HepG2 (cell line): ENCODE measurements around the gene PTPRE. TPM values are rescaled to one million over a fixed set of nuclear protein-coding genes. Genes with fewer than 3 reads are reported as not detected.

Experiments used
- ATAC-seq: fragments of 200-7000 bp; cut with Tn5 transposase; 3 replicates; pipeline ENCODE4 v1.9.1; 2020; ENCODE audit warnings: mild to moderate bottlenecking, moderate library complexity
- BruUV-seq: library from RNA; stranded (reverse); fragments of 400-500 nt; replicated peaks from 2 replicates; lab custom pipeline; 2021; lab: Mats Ljungman, UMichigan
- CTCF ChIA-PET: fragments of 300-600 bp; formaldehyde crosslinking; extraction: SDS; loops from one replicate; lab custom pipeline; 2021; ENCODE audit warnings: low total read pairs, inconsistent platforms, low intra/inter-chr PET ratio; lab: Yijun Ruan, JAX
- POLR2A ChIA-PET: fragments of 350-600 bp; sonication (Branson Sonifier 250); formaldehyde crosslinking; loops from one replicate; lab custom pipeline; 2020; ENCODE audit warnings: antibody characterized with exemption, inconsistent platforms; lab: Yijun Ruan, JAX
- DNase-seq: peaks from one replicate; pipeline ENCODE4 v3.0.0-alpha.2; 2015; ENCODE audit warnings: low spot score
- FAIRE-seq: peaks from 3 replicates; lab custom pipeline; 2011; peaks lifted over from hg19 to GRCh38; lab: Jason Lieb, UNC
- H2AFZ ChIP-seq: one replicate; pipeline ENCODE4 v1.6.1; 2011; ENCODE audit warnings: low read length, inconsistent platforms
- H3K27ac ChIP-seq: fragments of 300-600 bp; 3 replicates; pipeline ENCODE4 v1.8.0; 2011; ENCODE audit warnings: mixed run types, mild to moderate bottlenecking, mixed read lengths, low read length, inconsistent platforms; ENCODE audit not compliant: insufficient read depth; ENCODE audit errors: extremely low read length
- H3K27me3 ChIP-seq, 2 experiments: fragments of 200-600 bp in 1 of 2; 2 replicates in 1 of 2; 3 replicates in 1 of 2; pipeline versions ENCODE4 v1.6.0 to v1.8.0; 2011; ENCODE audit warnings: low read length in 2 of 2, mild to moderate bottlenecking in 2 of 2, moderate library complexity in 2 of 2, inconsistent platforms in 1 of 2; ENCODE audit not compliant: insufficient read depth in 2 of 2, control insufficient read depth in 1 of 2
- H3K36me3 ChIP-seq, 2 experiments: fragments of 200-600 bp in 1 of 2; replicated peaks in 1 of 2; 2 replicates in 1 of 2; 3 replicates in 1 of 2; pipeline versions ENCODE4 v1.5.1 to v1.8.0; 2011; ENCODE audit warnings: low read length in 2 of 2, inconsistent platforms in 1 of 2; ENCODE audit not compliant: insufficient read depth in 2 of 2, control insufficient read depth in 1 of 2
- H3K4me1 ChIP-seq: 2 replicates; pipeline ENCODE4 v1.5.1; 2012; ENCODE audit warnings: low read length, inconsistent platforms; ENCODE audit not compliant: insufficient read depth
- H3K4me2 ChIP-seq: 2 replicates; pipeline ENCODE4 v1.6.0; 2011; ENCODE audit warnings: low read depth, low read length, inconsistent platforms
- H3K4me3 ChIP-seq, 3 experiments: fragments of 200-600 bp in 1 of 3; sonication (generic), shearing (Covaris generic) in 1 of 3; replicated peaks in 1 of 3; 2 replicates each; pipeline ENCODE4 v1.5.1; 2011 to 2016; ENCODE audit warnings: low read length in 3 of 3, inconsistent platforms in 2 of 3, low read depth in 2 of 3, mild to moderate bottlenecking in 2 of 3, control low read depth in 1 of 3, mixed read lengths in 1 of 3; ENCODE audit not compliant: insufficient read depth in 1 of 3
- H3K79me2 ChIP-seq: one replicate; pipeline ENCODE4 v1.6.1; 2011; ENCODE audit warnings: low read length, inconsistent platforms; ENCODE audit not compliant: insufficient read depth
- H3K9ac ChIP-seq: 2 replicates; pipeline ENCODE4 v1.6.0; 2011; ENCODE audit warnings: mild to moderate bottlenecking, low read depth, low read length, inconsistent platforms; ENCODE audit not compliant: insufficient read depth
- H3K9me3 ChIP-seq: 2 replicates; pipeline ENCODE4 v1.5.1; 2012; ENCODE audit warnings: mild to moderate bottlenecking, low read length
- H4K20me1 ChIP-seq: 2 replicates; pipeline ENCODE4 v1.6.0; 2011; ENCODE audit warnings: inconsistent platforms, mild to moderate bottlenecking, low read length, moderate library complexity; ENCODE audit not compliant: insufficient read depth
- IKZF1 ChIP-seq: fragments of 450-650 bp; IDR thresholded peaks from 2 replicates; pipeline ENCODE4 v1.7.1; 2016
- KDM1A ChIP-seq: IDR thresholded peaks from 2 replicates; pipeline ENCODE4 v1.6.1; 2016; ENCODE audit warnings: missing compliant biosample characterization
- MZF1 ChIP-seq: sonication (generic); formaldehyde crosslinking; IDR thresholded peaks from 2 replicates; pipeline ENCODE4 v1.8.1; 2023; ENCODE audit warnings: mild to moderate bottlenecking, missing genetic modification reagents, borderline replicate concordance
- RFX3 ChIP-seq: IDR thresholded peaks from 2 replicates; pipeline ENCODE4 v1.6.1; 2016; ENCODE audit warnings: missing biosample characterization, missing genetic modification reagents
- TFDP1 ChIP-seq: IDR thresholded peaks from 2 replicates; pipeline ENCODE4 v1.6.1; 2016; ENCODE audit warnings: missing compliant biosample characterization, missing genetic modification reagents, borderline replicate concordance
- ZBTB34 ChIP-seq: sonication (generic); formaldehyde crosslinking; IDR thresholded peaks from 2 replicates; pipeline ENCODE4 v1.8.0; 2022; ENCODE audit warnings: mild to moderate bottlenecking, missing genetic modification reagents
- ZFP41 ChIP-seq: sonication (generic); formaldehyde crosslinking; IDR thresholded peaks from 2 replicates; pipeline ENCODE4 v1.4.0; 2020; ENCODE audit warnings: mild to moderate bottlenecking, missing genetic modification reagents, borderline replicate concordance
- ZNF337 ChIP-seq: sonication (generic); formaldehyde crosslinking; IDR thresholded peaks from 2 replicates; pipeline ENCODE4 v1.5.1; 2020; ENCODE audit warnings: missing genetic modification reagents, low read depth, mild to moderate bottlenecking, borderline replicate concordance
- ZNF367 ChIP-seq: sonication (generic); formaldehyde crosslinking; IDR thresholded peaks from 2 replicates; pipeline ENCODE4 v1.4.0; 2020; ENCODE audit warnings: missing genetic modification reagents, borderline replicate concordance
- ZNF839 ChIP-seq: sonication (generic); formaldehyde crosslinking; IDR thresholded peaks from 2 replicates; pipeline ENCODE4 v1.4.0; 2020; ENCODE audit warnings: missing genetic modification reagents, mild to moderate bottlenecking, borderline replicate concordance
- ZXDC ChIP-seq: sonication (generic); formaldehyde crosslinking; IDR thresholded peaks from 2 replicates; pipeline ENCODE4 v1.5.0; 2020; ENCODE audit warnings: mild to moderate bottlenecking, missing genetic modification reagents
- WGBS: methylation state at CpG from one replicate; pipeline ENCODE4 v1.1.6; 2017; ENCODE audit warnings: low lambda C conversion rate; 5-methylcytosine and 5-hydroxymethylcytosine counted together
- in situ Hi-C: cut with HindIII; loops from 2 replicates; pipeline ENCODE4 v1.10.0; 2017; ENCODE audit warnings: low pct_unique_long_range_greater_than_20kb; ENCODE audit not compliant: extremely low pct_ligation_motif_present
- intact Hi-C: fragments of 100-400 bp; cut with micrococcal nuclease; formaldehyde crosslinking; loops from one replicate; pipeline ENCODE4 v1.10.0; 2022; ENCODE audit not compliant: unreplicated experiment
- polyA plus RNA-seq, 8 experiments: library from polyadenylated mRNA; depleted of rRNA in 3 of 8; stranded (reverse) in 7 of 8; unstranded in 1 of 8; fragments of >200 nt; fragmentation: Illumina TruSeq in 4 of 8; extraction: Trizol in 4 of 8; gene quantifications; 2 replicates each; pipeline versions ENCODE4 v1.2.1 to v1.2.3, GENCODE V29; 2011 to 2016; ENCODE audit warnings: low read depth in 4 of 8, missing spikeins in 1 of 8, mixed read lengths in 1 of 8; ENCODE audit not compliant: insufficient read depth in 1 of 8
- total RNA-seq, 5 experiments: library from RNA; depleted of rRNA; stranded (reverse); fragments of >200 nt; fragmentation: Illumina TruSeq; extraction: Trizol; gene quantifications; 2 replicates each; pipeline ENCODE4 v1.2.3, GENCODE V29; 2016; ENCODE audit warnings: low read depth in 1 of 5

Gene PTPRE
- total and polyA plus RNA-seq, 2 of the 13 experiments (the other 11 are each of a cell fraction or from before 2014, with no cell fraction given) = 0.01 to 0.02 TPM

- intact Hi-C loops (no loop called here), in situ Hi-C loops (no loop called here)
- no peak overlapping the region for H3K4me3 ChIP-seq
- no peak overlapping the region for H2AFZ ChIP-seq
- no TSS peak for BruUV-seq
- no peak overlapping the region for H3K4me2 ChIP-seq
- TF ChIP-seq ZFP41 (CRISPR knock-in tag) = no peak
- TF ChIP-seq KDM1A (CRISPR knock-in tag) = no peak
- TF ChIP-seq ZXDC (CRISPR knock-in tag) = no peak
- no peak for FAIRE-seq
- 11% methylated on average over 5 of the region's 9 CpGs for WGBS
- H3K27me3 ChIP-seq = peaks cover 7 to 37% of the 10 kb centered on the region in 2 experiments; a peak in 3 of 5 replicates
- H3K9ac ChIP-seq = no peak overlapping the region
- H3K36me3 ChIP-seq = no peaks in the 10 kb centered on the region
- POLR2A ChIA-PET = no interaction called here
- DNase-seq = no peak
- H4K20me1 ChIP-seq = no peaks in the 10 kb centered on the region
- H3K27ac ChIP-seq = no peak overlapping the region
- no peaks in the 10 kb centered on the region for H3K9me3 ChIP-seq
- CTCF ChIA-PET = no interaction called here
- ATAC-seq = no peak
- no peaks in the 10 kb centered on the region for H3K4me1 ChIP-seq
- H3K79me2 ChIP-seq = no peaks in the 10 kb centered on the region
Measured at GRCh38 chr10:128071417-128071782, 164.5 kb downstream of the PTPRE start.

- ATAC-seq (no peak), DNase-seq (no peak), FAIRE-seq (no peak)
- Histone ChIP-seq H2AFZ (no peak overlapping the region), H3K36me3 (no peaks in the 10 kb centered on the region), H3K4me1 (no peaks in the 10 kb centered on the region), H3K4me3 (no peak overlapping the region), H3K4me2 (no peak overlapping the region), H4K20me1 (no peaks in the 10 kb centered on the region), H3K9ac (no peak overlapping the region), H3K9me3 (no peaks in the 10 kb centered on the region), H3K79me2 (no peaks in the 10 kb centered on the region), H3K27ac (no peak overlapping the region), H3K27me3 (peaks cover 6 to 39% of the 10 kb centered on the region in 2 experiments; a peak in 3 of 5 replicates)
- POLR2A ChIA-PET = no interaction called here
- intact Hi-C loops (no loop called here), in situ Hi-C loops (no loop called here)
- CTCF ChIA-PET = no interaction called here
- BruUV-seq = no TSS peak
- WGBS = 28% methylated on average over 6 of the region's 6 CpGs
- TF ChIP-seq ZNF367 (CRISPR knock-in tag) = no peak
- no peak for TF ChIP-seq TFDP1 (CRISPR knock-in tag)
- no peak for TF ChIP-seq ZNF337 (CRISPR knock-in tag)
- TF ChIP-seq MZF1 (CRISPR knock-in tag) = no peak
- TF ChIP-seq ZNF839 (CRISPR knock-in tag) = no peak
- TF ChIP-seq IKZF1 = no peak
- no peak for TF ChIP-seq RFX3 (CRISPR knock-in tag)
- no peak for TF ChIP-seq ZBTB34
Measured at GRCh38 chr10:128072046-128072445, 165.1 kb downstream of the PTPRE start.
